Dedifferentiated amniotic fluid mesenchymal stem cell (primary cell): ENCODE results near the gene STK4.
A peak's percentile ranks its signal among the peaks of the same experiment; 100 is the strongest.

Experiments
- DNase-seq: peaks from one replicate; pipeline ENCODE4 v3.0.0-alpha.2; 2016; ENCODE audit errors: extremely low spot score

The STK4 gene

DNA sequence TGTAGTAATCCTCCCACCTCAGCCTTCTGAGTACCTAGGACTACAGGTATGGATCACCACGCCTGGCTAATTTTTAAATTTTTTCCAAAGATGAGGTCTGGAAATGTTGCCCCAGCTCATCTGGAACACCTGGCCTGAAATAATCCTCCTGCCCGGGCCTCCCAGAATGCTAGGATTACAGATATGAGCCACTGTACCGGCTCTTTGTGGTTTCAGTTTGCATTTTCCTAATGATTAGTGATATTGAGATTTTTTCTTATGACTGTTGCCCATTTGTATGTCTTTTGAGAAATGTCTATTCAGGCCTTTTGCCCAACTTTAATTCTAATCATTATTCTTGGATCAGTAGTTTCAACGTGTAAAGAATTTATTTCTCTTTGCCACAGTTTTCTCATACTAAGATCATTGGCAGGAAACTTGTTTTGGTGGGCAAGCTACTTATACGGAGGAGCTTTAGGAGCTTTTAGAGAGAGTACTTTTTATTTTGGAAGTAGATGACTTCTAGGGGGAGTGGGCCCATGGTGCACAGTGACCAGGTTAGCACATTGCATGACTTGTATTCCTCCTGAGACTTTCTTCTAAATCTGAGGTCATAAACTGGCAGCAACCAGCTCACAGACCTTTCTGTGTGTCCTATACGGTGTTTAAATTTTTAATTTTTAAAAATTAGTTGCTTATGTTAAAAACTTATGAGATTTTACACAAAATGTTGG lies 62.3 kb downstream of the STK4 start:
- no peak for DNase-seq

DNA sequence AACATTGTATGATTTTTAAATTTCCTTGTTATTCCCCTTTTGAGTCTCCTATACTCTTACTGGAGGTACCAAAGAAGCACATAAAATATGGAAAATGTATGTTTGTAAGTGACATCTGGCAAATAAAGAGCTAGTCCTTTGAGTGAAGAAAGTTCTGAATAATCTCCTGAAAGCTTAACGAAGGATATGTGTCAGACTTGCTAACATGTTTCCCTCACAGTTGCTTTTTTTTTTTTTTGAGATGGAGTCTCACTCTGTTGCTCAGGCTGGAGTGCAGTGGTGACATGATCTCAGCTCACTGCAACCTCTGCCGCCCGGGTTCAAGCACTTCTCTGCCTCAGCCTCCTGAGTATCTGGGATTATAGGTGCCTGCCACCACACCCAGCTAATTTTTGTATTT lies 63.6 kb downstream of the STK4 start:
- DNase-seq = no peak

DNA sequence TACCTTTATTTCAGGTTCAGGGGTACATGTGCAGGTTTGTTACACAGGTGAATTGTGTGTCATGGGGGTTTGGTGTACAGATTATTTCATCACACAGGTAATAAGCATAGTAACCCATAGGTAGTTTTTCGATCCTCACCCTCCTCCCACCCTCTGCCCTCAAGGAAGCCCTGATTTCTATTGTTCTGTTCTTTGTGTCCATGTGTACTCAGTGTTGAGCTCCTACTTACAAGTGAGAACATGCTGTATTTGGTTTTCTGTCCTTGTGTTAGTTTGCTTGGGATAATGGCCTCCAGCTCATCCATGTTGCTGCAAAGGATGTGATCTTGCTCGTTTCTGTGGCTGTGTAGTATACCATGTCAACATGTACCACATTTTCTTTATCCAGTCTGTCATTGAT lies 66.0 kb downstream of the STK4 start:
- no peak for DNase-seq

DNA sequence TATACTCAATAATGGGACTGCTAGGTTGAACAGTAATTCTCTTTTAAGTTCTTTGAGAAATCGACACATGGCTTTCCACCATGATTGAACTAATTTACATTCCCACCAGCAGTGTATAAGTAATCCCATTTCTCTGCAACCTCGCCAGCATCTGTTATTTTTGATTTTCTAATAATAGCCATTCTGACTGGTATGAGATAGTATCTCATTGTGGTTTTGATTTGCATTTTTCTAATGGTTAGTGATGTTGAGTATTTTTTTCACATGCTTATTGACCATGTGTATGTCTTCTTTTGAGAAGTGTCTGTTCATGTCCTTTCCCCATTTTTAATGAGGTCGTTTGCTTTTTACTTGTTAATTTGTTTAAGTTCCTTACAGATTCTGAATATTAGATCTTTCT lies 66.5 kb downstream of the STK4 start:
- DNase-seq = no peak

DNA sequence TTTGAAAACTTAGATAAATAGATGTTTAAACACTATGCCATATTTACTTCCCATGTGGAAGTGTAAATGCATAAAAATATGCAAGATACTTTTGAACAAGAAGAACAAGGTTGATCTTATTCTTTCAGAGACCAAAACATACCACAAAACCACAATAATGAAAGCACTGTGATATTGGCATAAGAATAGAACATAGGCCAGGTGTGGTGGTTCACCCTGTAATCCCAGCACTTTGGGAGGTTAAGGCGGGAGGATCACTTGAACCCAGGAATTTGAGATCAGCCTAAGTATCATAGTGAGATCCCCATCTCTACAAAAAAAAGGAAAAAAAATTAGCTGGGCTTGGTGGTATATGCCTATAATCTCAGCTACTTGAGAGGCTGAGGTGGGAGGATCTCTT lies 68.1 kb downstream of the STK4 start:
- no peak for DNase-seq

DNA sequence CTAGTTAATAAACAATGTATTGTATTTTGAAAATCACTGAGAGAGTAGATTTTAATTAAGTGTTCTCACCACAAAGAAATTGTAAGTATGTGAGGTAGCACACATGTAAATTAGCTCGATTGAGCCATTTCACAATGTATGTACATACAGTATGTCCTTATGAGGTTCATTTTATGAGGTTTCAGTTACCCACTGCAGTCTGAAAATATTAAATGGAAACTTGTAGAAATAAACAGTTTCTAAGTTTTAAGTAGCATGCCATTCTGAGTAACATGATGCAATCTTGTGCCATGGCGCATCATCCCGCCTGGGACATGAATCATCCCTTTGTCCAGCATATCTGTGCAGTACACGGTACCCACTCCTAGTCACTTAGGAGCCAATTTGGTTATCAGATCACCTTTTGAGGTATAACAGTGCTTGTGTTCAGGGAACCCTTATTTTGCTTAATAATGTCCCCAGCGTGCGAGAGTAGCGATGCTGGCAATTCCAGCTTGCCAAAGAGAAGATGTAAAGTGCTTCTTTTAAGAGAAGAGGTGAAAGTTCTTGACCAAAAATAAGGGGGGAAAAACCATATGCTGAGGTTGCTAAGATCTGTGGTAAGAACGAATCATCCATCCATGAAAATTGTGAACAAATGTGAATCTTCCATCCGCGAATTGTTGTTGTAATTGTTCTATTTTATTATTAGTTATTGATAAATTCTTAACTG lies 69.9 kb downstream of the STK4 start:
- peak; percentile 59 for DNase-seq

DNA sequence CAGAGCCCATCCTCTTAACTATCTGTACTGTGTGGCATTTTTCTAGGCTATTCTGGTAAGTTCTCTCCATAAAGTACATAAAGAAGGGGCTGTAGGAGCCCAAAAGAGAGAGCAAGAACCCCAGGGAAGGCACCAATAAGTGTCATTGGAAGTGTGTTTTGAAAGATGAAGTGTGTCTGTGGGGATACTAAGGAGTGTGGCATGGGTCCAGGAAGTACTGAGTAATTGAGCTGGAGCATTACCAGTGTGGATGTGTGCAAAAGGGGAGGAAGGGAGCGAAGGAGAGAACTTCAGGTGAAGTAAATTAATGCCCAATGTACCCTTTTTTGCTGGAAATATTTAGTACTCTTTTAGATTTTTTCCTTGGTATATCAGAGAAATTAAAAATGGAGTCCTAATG lies 70.7 kb downstream of the STK4 start:
- DNase-seq = no peak

DNA sequence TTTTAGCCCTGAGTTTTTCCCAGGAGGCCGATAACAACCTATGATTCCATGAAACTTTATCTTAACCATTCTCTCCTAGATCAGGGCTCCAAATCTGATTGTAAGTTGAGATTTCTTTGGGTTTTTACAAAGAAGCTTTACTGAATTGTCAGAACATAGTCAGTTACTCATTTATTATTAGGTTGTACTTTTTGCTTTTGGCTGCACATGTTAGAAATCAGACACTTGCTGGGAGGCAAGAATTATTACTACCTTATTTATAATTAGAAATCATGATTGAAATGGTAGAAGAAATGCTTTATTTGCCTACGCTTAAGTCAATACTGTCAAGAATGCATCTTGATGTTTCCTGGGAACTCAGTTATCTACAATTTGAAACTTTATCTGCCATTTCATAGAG lies 71.3 kb downstream of the STK4 start:
- DNase-seq = no peak

DNA sequence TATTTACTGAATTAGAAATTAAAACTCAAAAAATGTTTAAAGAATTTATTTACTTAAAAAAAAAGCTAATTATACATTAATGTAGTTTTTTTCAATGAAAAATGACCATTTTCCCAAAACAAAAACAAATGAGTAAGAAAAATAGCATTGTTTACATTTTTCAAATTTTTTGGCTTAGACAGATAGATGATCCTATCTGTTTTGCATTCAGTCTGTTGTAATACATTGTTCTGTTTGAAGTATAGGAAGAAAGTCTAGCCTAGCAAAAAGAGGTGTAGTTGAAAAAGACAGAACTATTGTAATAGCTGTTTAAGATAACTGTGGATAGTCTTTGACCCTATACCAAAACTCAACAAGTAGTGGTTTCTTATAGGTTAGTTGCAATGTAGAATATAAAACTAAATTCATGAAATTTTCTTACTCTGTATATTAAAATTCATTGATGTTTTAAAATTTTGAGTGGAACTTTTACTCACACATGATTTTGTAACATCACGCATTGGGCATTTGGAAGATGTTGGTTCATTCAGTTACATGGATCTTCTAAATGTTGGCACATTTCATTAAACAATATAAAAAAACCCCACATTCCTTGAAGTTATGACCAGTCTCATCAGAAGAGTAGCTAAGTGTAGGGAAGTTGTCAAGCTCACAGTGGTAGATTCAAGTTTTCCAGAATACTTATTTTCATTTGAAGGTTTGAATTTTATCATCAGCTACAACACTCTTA lies 72.6 kb downstream of the STK4 start:
- DNase-seq = peak; percentile 49

DNA sequence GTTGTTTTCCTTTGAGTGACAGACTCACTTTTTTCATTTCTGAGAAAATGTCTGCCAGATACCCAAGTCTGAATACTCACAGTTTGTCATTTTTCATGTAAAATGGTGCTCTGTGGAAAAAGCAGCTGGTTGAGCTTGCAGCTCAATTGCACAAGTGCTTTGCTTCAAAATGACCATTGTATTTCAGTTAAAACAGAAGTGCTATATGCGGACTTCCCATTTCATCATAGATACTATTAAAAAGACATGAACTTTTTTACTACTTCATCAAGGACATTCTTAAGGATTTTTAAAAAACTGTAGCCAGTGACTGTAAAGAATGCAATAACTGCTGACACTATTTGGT lies 73.1 kb downstream of the STK4 start:
- no peak for DNase-seq

DNA sequence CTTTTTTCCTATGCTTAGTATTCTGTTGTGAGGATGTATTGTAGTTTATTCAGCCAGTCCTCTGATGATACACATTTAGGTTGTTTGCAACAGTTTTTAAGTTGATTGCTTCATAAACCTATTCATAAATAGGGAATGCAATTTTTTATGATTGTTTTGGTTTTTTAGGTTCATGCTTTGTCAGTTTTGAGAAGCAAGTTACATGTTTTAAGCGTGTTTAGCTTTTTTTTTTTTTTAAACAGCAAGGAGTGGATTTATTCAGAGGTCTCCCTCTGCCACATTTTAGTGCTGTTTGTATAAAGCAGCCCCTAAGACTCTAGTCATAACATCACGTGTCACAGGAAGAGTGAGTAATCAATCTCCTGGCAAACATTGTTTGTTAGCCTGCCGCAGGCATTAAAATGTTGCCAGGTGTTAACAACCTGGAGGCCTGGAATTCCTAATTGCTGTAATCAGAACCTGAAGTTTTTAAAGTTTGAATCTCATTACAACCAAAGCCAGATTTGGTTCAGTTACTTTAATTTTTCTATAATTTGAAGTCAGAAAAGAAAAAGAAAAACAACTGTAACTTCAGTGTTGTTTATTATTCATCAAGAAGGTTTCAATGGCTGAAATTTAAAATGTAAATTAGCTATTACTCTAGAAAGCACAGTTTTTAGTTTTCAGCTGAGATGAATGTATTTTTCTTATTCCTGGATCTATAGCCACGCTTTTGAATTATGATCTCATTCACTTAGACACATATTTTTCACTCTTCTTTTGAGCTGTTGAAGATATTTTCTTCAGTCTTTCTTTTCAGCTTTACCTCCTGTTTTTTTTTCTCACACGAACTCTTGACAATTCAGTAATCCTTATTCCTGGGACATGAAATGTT lies 75.4 kb downstream of the STK4 start:
- no peak for DNase-seq

DNA sequence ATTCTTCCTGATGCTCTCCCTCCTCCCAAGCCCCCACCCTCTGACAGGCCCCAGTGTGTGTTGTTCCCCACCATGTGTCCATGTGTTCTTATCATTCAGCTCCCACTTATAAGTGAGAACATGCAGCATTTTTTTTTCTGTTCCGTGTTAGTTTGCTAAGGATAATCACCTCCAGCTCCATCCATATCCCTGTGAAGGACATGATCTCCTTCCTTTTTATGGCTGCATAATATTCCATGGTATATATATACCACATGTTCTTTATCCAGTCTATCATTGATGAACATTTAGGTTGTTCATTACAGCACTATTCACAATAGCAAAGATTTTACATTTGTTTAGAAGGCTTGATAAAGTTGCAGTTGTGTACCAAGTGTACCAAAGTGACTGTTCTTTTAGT lies 76.7 kb downstream of the STK4 start:
- no peak for DNase-seq

DNA sequence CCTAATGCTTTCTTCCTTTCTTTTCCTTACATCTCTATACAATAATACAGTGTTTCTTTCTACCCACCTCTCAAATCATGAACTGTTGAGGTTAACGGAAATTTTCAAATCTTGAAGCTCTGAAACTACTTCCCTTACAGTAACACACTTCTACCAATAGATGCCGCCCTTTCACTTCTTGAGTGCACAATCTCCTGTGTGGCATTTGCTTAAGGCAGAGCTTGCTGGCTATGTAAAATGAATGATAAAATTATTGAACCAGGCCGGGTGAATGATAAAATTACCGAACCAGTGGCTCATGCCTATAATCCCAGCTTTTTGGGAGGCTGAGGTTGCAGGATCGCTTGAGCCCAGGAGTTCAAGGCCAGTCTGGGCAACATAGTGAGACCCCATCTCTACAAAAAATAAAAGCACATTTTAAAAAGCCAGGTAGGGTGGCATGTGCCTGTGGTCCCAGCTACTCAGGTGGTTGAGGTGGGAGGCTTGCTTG lies 77.8 kb downstream of the STK4 start:
- peak; percentile 91 for DNase-seq

DNA sequence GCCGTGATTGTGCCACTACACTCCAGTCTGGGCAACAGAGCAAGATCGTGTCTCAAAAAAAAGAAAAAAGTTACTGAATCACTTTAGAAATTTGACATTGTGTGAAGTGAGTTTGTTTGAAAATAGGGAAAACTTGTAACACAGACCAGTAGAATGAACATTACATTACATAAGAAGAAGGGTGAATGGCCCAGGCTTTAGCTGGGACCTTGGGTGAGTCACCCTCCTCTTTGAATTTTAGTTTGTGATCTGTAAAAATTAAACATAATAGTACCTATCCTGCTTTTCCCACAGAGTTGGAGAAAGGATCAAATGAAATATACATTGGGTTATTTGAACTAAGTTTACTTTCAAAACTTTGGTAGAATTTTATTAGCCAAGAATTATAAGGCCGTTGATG lies 78.3 kb downstream of the STK4 start:
- DNase-seq = no peak

DNA sequence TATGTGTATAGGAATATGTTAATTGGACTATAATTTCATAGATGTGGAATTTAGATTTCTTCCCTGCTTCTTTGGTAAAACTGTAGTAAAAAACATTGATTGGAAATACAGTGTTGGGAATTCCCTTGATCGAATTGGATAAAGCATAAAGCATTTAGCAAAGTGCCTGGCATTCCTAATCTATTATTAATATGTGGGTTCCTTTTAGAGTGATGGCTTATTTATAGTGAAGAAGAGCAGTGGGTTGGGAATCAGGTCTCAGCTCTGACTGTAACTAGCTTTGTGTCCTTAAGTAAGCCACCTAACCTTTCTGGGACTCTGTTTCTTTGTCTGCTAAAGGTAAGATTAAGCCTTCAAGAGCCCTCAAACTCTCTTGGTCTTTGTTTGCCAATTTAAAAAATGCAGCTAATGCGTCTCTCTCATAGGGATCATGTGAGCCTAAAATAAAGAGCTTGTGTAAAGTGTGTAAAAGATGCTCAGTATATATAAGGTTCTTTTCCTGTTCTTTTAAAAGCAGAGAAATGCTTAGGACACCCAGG lies 81.3 kb downstream of the STK4 start:
- no peak for DNase-seq

DNA sequence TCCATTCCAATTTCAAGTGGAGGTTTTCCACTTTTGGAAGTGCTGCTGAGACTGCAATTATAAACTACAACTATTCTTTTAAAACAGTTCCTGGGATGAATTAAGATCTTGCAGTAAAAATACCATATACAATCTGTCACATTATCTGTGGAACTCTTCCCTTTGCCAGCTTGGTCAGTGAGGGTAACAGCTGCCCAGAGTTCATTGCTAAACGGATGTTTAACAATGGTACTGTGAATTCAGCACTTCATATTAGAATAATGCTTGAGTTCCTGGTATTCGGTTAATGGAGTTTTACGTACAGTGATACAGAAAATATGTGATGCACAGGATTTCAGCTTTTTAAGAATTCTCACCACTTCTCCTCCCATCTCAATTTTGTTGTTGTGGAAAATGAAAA lies 83.1 kb downstream of the STK4 start:
- DNase-seq = no peak

DNA sequence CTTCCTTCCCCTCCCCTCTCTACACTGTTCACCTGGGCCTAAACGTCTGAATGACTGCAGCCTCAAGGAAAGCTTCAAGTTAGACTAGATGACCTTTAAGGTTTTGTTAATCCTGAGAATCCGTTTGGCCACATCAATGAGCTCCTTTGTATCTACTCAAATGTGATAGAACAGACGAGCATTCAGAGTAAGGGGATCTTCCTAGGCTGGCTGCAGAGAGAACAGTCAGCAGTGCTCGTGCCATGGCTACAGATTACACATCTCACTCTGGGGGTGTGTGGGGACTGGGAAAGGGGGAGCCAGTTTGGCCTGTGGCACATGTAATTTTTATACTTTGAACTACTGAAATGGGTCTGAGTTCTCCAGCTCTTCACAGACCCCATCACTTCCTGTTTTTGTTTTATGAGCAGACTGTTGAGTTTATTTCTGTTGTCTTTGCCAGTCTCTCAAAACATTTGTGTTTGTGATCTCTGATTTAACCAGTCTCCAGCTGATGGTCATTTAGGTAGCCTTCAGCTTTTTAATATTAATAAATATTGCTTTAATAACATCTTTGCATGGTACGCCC lies 83.7 kb downstream of the STK4 start:
- DNase-seq = no peak

DNA sequence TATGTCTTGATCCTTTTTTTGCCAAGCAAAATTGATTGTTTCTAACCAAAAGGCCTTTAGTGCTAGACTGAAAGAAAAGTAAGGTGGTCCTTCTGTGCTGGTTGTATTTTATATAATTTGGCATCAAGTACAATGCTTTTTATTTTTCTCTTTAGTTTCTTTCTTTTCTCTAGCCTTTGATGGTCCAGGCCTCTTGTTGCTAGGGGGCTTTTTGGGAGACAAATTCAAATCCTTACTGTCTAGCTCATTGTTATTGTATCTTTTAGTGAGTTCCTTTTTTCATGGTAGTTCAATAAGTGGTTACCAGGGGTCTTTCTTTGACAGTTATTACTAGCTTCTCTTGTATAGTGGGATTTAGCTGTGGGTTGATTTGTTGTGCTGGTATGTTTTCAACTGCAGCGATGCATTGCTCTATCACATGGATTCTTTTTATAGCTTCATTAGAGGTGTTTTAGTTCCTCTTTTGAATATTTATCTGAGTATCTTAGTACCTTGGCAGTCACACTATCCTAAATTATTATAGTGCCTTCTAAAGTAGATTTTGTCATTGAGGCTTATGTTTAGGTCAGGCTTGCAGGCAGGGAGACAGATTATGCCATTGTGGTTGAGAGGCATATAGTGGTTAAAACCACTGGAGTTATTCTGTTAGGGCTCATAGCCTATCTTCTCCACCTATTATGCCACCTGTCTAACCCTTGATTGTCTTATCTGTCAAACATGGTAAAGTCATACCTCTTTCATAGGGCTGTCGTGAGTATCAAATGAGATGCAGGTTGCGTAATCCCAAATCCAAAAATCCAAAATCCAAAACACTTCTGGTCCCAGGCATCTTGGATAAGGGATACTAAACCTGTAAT lies 85.1 kb downstream of the STK4 start:
- no peak for DNase-seq

DNA sequence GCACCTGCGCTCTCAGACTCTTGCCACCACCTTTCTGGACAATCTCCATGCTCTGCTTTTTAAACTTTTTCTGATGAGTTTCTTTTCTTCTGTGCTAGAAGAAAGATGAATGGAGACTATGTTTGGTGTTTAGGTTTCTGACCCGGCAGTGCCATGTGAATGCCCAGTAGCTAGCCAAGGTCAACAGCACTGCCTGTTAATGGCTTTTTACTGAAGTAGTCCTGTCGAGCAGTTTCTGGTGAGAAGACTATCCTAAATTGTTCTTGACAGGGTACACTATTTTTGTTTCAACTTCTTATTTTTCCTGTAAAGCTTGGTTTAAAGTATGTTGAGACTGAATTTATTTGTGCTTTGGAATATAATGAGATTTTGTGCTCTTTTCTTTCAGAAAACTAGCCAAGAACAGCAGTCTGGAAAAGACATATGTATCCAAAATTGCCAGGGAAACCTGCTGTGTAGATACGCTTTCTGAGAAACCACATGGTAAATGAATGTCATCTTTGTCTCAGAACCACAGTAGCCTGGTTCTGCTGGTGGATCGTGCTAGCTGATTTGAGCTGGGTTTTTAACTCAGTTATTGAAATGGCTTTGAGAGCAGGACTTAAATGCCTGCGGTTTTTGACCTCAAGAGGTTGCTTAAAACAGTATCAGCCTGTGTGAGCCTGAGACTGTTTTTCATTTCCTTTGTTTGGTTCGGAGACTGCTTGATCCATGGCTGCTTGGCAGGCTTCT lies 86.6 kb downstream of the STK4 start:
- DNase-seq = peak; percentile 63
